Measurements from ENCODE around the gene IFI16. TPM values are rescaled to one million over a fixed set of nuclear protein-coding genes. Genes with fewer than 3 reads are reported as not detected.

The IFI16 gene
- total and polyA plus RNA-seq, 2 of the 4 experiments (the other 2 are of a cell fraction) = 45.0 to 65.3 TPM

DNA sequence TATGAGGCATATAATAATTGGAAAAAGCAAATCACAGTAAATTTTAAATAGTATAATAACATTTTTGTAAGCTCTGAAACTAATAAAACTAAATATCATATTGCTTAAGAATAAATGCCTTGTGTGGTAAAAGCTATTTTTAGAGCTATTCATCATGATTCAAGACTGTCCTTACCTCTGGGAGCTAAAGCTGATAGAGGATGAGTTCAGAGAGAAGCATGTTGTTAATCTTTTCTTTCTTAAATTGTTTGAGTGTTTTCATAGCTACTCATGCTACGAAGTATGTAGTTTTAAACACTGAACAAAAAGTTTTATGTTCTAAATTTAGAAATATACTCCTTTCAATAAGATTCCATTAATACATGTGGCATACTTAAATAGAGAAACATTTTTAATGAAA lies 30.5 kb downstream of the IFI16 start:
- POLR2A ChIA-PET (ENCODE audit: unreplicated experiment) = no interaction called here
- peak overlapping the region; percentile 72; the same call in 1 of the 2 replicates for H3K4me2 ChIP-seq (ENCODE audit: low read depth, low read length)

More for the DNA sequence above, 30.5 kb downstream of the IFI16 start:
- Histone ChIP-seq H3K4me3 (ENCODE audit: insufficient read depth, low read depth, low read length) (no peak overlapping the region), H3K56ac (ENCODE audit: extremely low read depth, insufficient read depth, low read length) (no peak overlapping the region), H3K23ac (ENCODE audit: low read depth, low read length) (no peak overlapping the region; the same call in 1 of the 2 replicates), H2BK15ac (ENCODE audit: low read depth, low read length) (no peak overlapping the region), H2AFZ (replicated peaks; ENCODE audit: low read length, poor library complexity) (no peak overlapping the region), H2BK20ac (ENCODE audit: low read depth, low read length) (peak overlapping the region; percentile 40; the same call in 1 of the 2 replicates), H2AK5ac (ENCODE audit: low read depth, low read length) (no peak overlapping the region), H3K27me3 (ENCODE audit: control insufficient read depth, insufficient read depth, low read length) (no peaks in the 10 kb centered on the region), H4K91ac (ENCODE audit: insufficient read depth, low read depth, low read length) (no peak overlapping the region), H2BK120ac (ENCODE audit: low read depth, low read length) (peak overlapping the region; percentile 87; the same call in 1 of the 2 replicates), H3K9me3 (ENCODE audit: control insufficient read depth, insufficient read depth, low read length) (no peaks in the 10 kb centered on the region), H3K9ac (ENCODE audit: low read depth, low read length) (no peak overlapping the region), H3K36me3 (ENCODE audit: control insufficient read depth, insufficient read depth, low read length) (peaks cover 34% of the 10 kb centered on the region), H3K14ac (replicated peaks; ENCODE audit: low read depth, low read length) (no peak overlapping the region), H4K5ac (ENCODE audit: low read depth, low read length) (no peak overlapping the region), H4K20me1 (ENCODE audit: insufficient read depth, low read length) (no peaks in the 10 kb centered on the region), H3K27ac (ENCODE audit: insufficient read depth, low read length) (no peak overlapping the region), H3K4ac (ENCODE audit: low read depth, low read length) (peak overlapping the region; percentile 84; the same call in 1 of the 2 replicates), H2AK9ac (replicated peaks; ENCODE audit: low read depth, low read length, poor library complexity) (no peak overlapping the region), H3K79me1 (ENCODE audit: low read depth in 1 of 2, low read length in 2 of 2) (peaks cover 22 to 27% of the 10 kb centered on the region in 2 experiments), H4K8ac (ENCODE audit: low read depth in 2 of 2, low read length in 2 of 2) (no peak overlapping the region), H3K9me1 (ENCODE audit: insufficient read depth, low read length) (peaks cover 5% of the 10 kb centered on the region), H3K4me1 (ENCODE audit: control insufficient read depth, insufficient read depth, low read length) (peaks cover 4% of the 10 kb centered on the region; the same call in 1 of the 2 replicates), H3K18ac (ENCODE audit: low read depth, low read length) (peak overlapping the region; percentile 83; the same call in 1 of the 2 replicates), H2BK5ac (ENCODE audit: low read depth, low read length, poor library complexity, severe bottlenecking) (peak overlapping the region; percentile 85)
- DNase-seq (peak; percentile 84), ATAC-seq (ENCODE audit: low read depth) (peak; percentile 90)
- in situ Hi-C loops (cut with MboI; ENCODE audit: low sequenced_read_pairs) (no loop called here), dilution Hi-C loops (cut with HindIII; ENCODE audit: low sequenced_read_pairs, unreplicated experiment) (no loop called here), intact Hi-C loops (cut with micrococcal nuclease) (loop anchor here (1.0 to 2.0 kb wide), 2 partner anchors 14 to 21 kb away; no protein-coding TSS in a partner anchor)
- WGBS, 2 experiments (ENCODE audit: extremely low coverage in 2 of 2, insufficient read length in 1 of 2) = no CpG with 5 or more reads among the region's 1 CpG
- BruUV-seq (replicated peaks) = no TSS peak
- CTCF ChIA-PET = interaction anchor here (0.6 kb wide), 1 partner anchor 50 kb away, joined by 8 read pairs; no protein-coding TSS in a partner anchor
- TF ChIP-seq RFX5 (IDR thresholded peaks at IDR 0.05; ENCODE audit: low read depth, low read length) (no peak), BHLHE40 (IDR thresholded peaks at IDR 0.05; ENCODE audit: low read depth, low read length) (no peak), CHD1 (IDR thresholded peaks at IDR 0.05; ENCODE audit: low read depth, low read length) (no peak), MXI1 (IDR thresholded peaks at IDR 0.05; ENCODE audit: borderline replicate concordance, low read depth, low read length) (no peak), CEBPB (IDR thresholded peaks at IDR 0.05; ENCODE audit: low read depth, low read length) (peak; percentile 65; the same call in 1 of the 2 replicates), RAD21 (IDR thresholded peaks at IDR 0.05; ENCODE audit: low read length) (no peak), MAZ (IDR thresholded peaks at IDR 0.05; ENCODE audit: borderline replicate concordance, low read depth, low read length) (no peak), MAFK (IDR thresholded peaks at IDR 0.05; ENCODE audit: low read depth, low read length) (no peak), POLR2A (IDR thresholded peaks at IDR 0.05; ENCODE audit: low read depth, low read length) (no peak), FOS (IDR thresholded peaks at IDR 0.05; ENCODE audit: low read depth, low read length) (no peak), NFE2L2 (IDR thresholded peaks at IDR 0.05; ENCODE audit: low read depth, low read length) (no peak), RCOR1 (IDR thresholded peaks at IDR 0.05; ENCODE audit: insufficient replicate concordance, low read length) (peak; percentile 33), SMC3 (IDR thresholded peaks at IDR 0.05; ENCODE audit: low read depth, low read length) (no peak)
- TF ChIP-seq, protein P1, sequence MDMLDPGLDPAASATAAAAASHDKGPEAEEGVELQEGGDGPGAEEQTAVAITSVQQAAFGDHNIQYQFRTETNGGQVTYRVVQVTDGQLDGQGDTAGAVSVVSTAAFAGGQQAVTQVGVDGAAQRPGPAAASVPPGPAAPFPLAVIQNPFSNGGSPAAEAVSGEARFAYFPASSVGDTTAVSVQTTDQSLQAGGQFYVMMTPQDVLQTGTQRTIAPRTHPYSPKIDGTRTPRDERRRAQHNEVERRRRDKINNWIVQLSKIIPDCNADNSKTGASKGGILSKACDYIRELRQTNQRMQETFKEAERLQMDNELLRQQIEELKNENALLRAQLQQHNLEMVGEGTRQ (IDR thresholded peaks at IDR 0.05; ENCODE audit: low read depth, low read length) = no peak
- TF ChIP-seq, protein P2, sequence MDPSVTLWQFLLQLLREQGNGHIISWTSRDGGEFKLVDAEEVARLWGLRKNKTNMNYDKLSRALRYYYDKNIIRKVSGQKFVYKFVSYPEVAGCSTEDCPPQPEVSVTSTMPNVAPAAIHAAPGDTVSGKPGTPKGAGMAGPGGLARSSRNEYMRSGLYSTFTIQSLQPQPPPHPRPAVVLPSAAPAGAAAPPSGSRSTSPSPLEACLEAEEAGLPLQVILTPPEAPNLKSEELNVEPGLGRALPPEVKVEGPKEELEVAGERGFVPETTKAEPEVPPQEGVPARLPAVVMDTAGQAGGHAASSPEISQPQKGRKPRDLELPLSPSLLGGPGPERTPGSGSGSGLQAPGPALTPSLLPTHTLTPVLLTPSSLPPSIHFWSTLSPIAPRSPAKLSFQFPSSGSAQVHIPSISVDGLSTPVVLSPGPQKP (IDR thresholded peaks at IDR 0.05; ENCODE audit: borderline replicate concordance, low read depth, low read length) = no peak
- TF ChIP-seq, protein P3, sequence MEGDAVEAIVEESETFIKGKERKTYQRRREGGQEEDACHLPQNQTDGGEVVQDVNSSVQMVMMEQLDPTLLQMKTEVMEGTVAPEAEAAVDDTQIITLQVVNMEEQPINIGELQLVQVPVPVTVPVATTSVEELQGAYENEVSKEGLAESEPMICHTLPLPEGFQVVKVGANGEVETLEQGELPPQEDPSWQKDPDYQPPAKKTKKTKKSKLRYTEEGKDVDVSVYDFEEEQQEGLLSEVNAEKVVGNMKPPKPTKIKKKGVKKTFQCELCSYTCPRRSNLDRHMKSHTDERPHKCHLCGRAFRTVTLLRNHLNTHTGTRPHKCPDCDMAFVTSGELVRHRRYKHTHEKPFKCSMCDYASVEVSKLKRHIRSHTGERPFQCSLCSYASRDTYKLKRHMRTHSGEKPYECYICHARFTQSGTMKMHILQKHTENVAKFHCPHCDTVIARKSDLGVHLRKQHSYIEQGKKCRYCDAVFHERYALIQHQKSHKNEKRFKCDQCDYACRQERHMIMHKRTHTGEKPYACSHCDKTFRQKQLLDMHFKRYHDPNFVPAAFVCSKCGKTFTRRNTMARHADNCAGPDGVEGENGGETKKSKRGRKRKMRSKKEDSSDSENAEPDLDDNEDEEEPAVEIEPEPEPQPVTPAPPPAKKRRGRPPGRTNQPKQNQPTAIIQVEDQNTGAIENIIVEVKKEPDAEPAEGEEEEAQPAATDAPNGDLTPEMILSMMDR (conservative IDR thresholded peaks at IDR 0.05; ENCODE audit: low read depth, low read length) = no peak
